GM12892 (cell line): ENCODE measurements around the gene TBX2.

Experiments used
- POLR2A ChIP-seq: IDR thresholded peaks from 2 replicates; pipeline ENCODE4 v1.6.1; 2011; ENCODE audit warnings: low read depth, low read length, control low read depth
- POLR2AphosphoS5 ChIP-seq: IDR thresholded peaks from 2 replicates; pipeline ENCODE4 v1.6.1; 2011; ENCODE audit warnings: low read depth, low read length, control low read depth

DNA sequence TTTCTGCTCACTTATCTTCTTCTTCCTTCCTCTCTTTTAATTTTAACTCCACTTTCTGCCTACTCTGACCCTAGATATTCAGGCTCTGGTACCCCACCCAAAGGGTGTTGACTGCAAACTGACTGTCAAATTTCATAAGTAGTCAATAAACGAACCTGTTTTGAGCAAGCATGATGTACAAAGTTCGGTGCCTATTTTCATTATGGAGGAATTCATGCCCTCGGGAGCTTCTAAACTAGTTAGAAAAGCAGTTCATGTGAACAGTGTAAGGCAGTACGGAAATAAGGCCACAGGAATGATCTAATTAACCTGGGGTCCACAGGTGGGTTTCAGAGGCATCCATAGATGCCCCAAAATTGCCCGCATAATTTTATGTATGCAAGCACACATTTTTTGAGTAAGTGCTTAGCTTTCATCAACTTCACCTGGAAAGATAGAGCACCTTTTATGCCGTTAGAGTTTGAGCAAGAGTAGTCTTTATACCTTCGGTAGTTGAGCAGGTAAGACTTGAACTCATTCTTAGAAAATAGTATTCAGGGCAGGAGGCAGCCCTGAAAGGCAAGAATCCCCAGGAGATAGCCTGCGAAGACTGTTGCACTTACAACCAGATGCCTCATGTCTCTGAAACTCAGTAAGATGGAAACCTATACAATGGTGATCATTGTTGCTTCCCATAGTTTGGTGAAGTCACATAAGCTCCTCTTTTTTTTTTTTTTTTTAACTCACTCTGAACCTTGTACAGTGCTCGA, 36.6 kb upstream of the TBX2 start:
- no peak for TF ChIP-seq POLR2A
- TF ChIP-seq POLR2AphosphoS5: no peak
